Measurements from ENCODE around the gene KLHDC4.

KLHDC4 gene

GRCh38 chr16:87715658-87716057 lies 50.1 kb downstream of the KLHDC4 start:
- peaks cover 26% of the 10 kb centered on the region for H3K36me3 ChIP-seq
- H3K4me1 ChIP-seq = no peaks in the 10 kb centered on the region
- DNase-seq = no peak
- no peaks in the 10 kb centered on the region for H3K27me3 ChIP-seq
- no peaks in the 10 kb centered on the region for H3K9me3 ChIP-seq
- TF ChIP-seq CTCF (IDR thresholded peaks at IDR 0.05; ENCODE audit: low read depth, low read length) = no peak
- H3K4me3 ChIP-seq (ENCODE audit: low read depth, low read length) = no peak overlapping the region

DNA sequence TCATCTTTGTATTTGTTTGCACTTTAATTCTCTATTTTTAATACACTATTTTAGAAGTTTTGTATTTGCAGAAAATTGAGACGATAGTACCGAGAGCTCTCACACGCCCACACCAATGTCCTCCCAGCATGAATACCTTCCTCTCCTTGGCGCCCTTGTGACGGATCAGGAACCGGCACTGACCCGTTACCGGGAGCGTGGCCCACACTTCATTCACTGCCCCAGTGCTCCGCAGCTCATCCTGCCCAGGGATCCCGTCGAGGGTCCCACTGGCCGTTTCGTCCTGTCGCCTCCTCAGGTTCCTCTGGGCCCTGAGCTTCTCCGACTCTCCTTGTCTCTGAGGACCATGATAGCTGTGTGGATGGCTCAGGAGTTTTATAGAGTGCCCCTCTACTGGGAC lies 50.6 kb downstream of the KLHDC4 start:
- Histone ChIP-seq H3K4me3 (ENCODE audit: low read depth, low read length) (no peak overlapping the region), H3K27me3 (no peaks in the 10 kb centered on the region), H3K4me1 (no peaks in the 10 kb centered on the region), H3K9me3 (no peaks in the 10 kb centered on the region), H3K36me3 (peaks cover 24% of the 10 kb centered on the region)
- TF ChIP-seq CTCF (IDR thresholded peaks at IDR 0.05; ENCODE audit: low read depth, low read length) = no peak
- no peak for DNase-seq

GRCh38 chr16:87713451-87714229 lies 52.1 kb downstream of the KLHDC4 start:
- H3K4me3 ChIP-seq (ENCODE audit: low read depth, low read length) = no peak overlapping the region
- H3K4me1 ChIP-seq = no peaks in the 10 kb centered on the region
- no peak for DNase-seq
- TF ChIP-seq CTCF (IDR thresholded peaks at IDR 0.05; ENCODE audit: low read depth, low read length) = no peak
- no peaks in the 10 kb centered on the region for H3K27me3 ChIP-seq
- H3K9me3 ChIP-seq = no peaks in the 10 kb centered on the region
- H3K36me3 ChIP-seq = peaks cover 33% of the 10 kb centered on the region

DNA sequence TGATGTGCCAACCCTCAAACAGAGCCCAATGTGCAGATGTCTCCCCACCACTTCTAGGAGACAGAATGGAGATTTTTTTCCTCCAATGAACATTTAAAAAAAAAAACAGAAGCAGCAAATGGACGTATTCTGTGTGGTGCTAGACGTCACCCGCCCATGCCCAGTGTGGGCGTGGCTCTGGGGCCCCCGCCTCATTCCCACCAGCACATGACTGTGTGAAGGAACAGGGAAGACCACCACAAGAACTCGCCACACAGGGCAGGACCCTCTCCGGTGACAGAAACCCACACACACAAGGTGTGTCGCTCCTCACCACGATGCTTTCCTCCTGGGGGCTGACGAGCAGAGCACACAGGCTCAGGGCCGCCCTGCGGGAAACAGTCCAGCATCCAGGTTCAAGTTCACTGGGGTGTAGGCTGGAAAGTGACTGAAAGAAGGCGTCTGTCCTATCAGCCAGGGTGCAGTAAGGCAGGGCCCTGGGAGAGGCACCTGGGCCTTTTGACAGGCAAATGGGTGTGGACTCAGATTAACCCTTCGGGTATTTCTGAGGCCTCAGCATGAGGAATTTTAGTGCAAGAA lies 53.5 kb downstream of the KLHDC4 start:
- no peak for TF ChIP-seq CTCF (IDR thresholded peaks at IDR 0.05; ENCODE audit: low read depth, low read length)
- DNase-seq = no peak
- peaks cover 38% of the 10 kb centered on the region for H3K36me3 ChIP-seq

DNA sequence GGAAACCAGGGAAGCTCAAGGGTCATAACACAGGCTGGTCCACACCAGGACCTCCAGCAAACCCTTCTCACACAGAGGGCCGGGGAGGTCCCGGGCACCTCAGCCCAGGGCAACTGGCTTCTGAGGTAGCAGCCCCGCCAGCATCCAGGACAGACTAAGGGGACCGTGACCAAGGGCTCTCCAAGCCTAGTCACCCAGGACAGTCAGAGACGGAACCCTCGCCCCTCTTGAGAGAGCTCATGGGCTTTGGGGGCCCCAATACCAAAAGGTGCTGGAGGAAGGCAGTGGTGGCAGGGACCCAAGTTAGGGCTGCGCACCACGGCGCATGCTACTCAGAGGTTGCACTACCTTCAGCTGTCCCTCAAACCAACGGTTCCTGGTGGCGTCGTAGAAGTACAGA lies 54.9 kb downstream of the KLHDC4 start:
- Histone ChIP-seq H3K4me3 (ENCODE audit: low read depth, low read length) (no peak overlapping the region), H3K4me1 (no peaks in the 10 kb centered on the region), H3K27me3 (no peaks in the 10 kb centered on the region), H3K9me3 (no peaks in the 10 kb centered on the region), H3K36me3 (peaks cover 43% of the 10 kb centered on the region)
- no peak for TF ChIP-seq CTCF (IDR thresholded peaks at IDR 0.05; ENCODE audit: low read depth, low read length)
- DNase-seq = no peak

More for the DNA sequence above, 53.5 kb downstream of the KLHDC4 start:
- Histone ChIP-seq H3K9me3 (no peaks in the 10 kb centered on the region), H3K4me1 (no peaks in the 10 kb centered on the region), H3K4me3 (ENCODE audit: low read depth, low read length) (no peak overlapping the region), H3K27me3 (no peaks in the 10 kb centered on the region)

DNA sequence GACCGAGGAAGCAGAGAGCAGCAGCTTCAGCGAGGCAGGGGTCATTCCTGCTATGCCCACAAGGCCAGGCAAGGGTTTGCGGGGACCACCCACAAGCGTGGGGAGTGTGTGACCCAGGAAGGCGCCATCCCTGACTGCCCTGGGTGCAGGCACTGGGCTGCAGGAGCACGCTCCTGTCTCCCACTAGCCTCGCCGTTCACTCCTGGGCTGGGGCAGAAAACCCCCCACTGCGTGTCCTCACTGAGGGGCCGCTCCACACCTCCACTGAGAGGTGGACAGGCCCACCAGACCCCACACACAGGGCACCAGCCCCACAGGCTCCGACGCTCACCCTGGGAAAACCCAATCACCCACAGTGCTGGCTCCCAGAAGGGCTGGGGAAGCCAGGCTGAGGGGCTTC lies 56.1 kb downstream of the KLHDC4 start:
- no peak for DNase-seq

More for the DNA sequence above, 56.1 kb downstream of the KLHDC4 start:
- Histone ChIP-seq H3K4me1 (no peaks in the 10 kb centered on the region), H3K27me3 (no peaks in the 10 kb centered on the region), H3K36me3 (peaks cover 41% of the 10 kb centered on the region), H3K4me3 (ENCODE audit: low read depth, low read length) (no peak overlapping the region), H3K9me3 (no peaks in the 10 kb centered on the region)
- TF ChIP-seq CTCF (IDR thresholded peaks at IDR 0.05; ENCODE audit: low read depth, low read length) = no peak
